ENCODE results near the gene EVA1C. TPM values are rescaled to one million over a fixed set of nuclear protein-coding genes. Genes with fewer than 3 reads are reported as not detected.
A peak's percentile ranks its signal among the peaks of the same experiment; 100 is the strongest.

The EVA1C gene
- total and polyA plus RNA-seq, 9 of the 15 experiments (the other 6 are each of a cell fraction or from before 2014, with no cell fraction given): 0.22 TPM; not detected in 8

DNA sequence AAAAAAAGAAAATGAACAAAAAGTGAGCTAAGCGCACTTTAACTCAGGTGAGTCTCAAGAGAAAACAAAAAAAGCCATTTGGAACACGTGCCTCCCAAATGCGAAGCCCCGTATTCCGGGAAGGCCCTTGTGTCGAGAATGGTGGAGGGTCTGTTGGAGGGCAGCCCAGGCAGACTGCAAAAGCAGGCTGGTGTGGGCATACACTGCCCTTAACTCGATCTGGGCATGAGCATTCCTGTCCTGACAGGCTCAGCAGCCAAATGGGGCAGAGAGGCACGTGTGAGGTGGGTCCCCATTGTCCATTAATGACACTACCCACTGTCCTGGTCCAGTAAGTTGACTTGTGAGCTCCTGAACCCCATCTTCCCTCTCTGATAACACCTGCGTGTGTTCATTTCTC, 57.7 kb downstream of the EVA1C start (continued):
- TF ChIP-seq NCOA4 (IDR thresholded peaks at IDR 0.05; ENCODE audit: partially characterized antibody) (no peak), SIN3B (IDR thresholded peaks at IDR 0.05; ENCODE audit: low read depth) (no peak), RAD21 (CRISPR knock-in tag; conservative IDR thresholded peaks at IDR 0.05 in 1 of 2, IDR thresholded peaks at IDR 0.05 in 1 of 2) (no peak), KAT7 (CRISPR knock-in tag; IDR thresholded peaks at IDR 0.05; ENCODE audit: borderline replicate concordance) (no peak)

DNA sequence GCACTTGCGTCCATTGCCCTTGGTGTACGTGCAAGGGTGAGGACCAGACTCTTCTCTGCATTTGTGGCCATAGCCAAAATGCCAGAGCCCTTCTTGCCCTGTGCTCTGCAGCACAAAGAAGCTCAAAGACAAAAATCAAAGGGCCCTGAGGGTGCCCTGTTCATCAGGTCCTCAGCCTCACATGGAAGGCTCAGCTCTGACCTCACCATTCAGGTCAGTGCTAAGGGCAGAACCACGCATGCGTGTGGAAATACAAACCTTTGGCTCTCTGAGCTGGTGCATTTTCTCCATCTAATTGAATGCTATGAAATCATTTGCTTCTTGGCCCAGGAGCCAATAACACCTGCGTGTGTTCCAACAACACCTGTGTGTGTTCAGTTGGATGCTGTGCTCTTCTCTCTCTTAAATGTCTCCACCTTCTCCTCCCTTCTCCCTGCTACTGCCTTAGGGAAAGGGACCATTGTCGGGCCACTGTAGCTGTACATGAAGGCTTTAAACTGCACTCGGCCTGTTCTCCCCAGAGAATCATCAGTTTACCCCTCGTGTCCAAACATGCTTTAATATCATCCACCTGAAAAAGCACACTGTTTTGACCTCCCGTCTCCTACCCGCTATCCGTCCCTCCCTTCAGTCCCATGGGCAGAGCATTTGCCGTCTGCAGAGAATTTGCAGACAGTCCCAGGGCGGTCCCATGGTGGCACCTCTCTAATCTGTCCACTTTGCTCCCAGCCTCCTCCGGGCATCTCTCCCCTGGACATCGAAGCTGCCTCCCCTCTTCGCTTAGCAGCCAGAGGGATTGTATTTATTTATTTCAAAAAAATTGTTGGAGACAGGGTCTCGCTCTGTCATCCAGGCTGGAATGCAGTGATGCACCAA, 60.6 kb downstream of the EVA1C start:
- no TSS peak for BruUV-seq (replicated peaks)
- in situ Hi-C loops (cut with MboI): no loop called here
- FAIRE-seq (no peak), DNase-seq (ENCODE audit: extremely low read depth in 1 of 4, low spot score in 3 of 4) (no peak), ATAC-seq (peak; percentile 53; the same call in 2 of the 3 replicates)
- intact Hi-C loops (cut with micrococcal nuclease): no loop called here
- no peak overlapping the region for H3K27ac ChIP-seq (ENCODE audit: extremely low read depth, low read depth, low read length)
- peaks cover 0 to 3% of the 10 kb centered on the region in 2 experiments; a peak in 3 of 5 replicates for H3K4me1 ChIP-seq (replicated peaks in 1 of 2; ENCODE audit: control insufficient read depth in 2 of 2, insufficient read depth in 2 of 2, low read length in 2 of 2)
- no peak overlapping the region for H3K9ac ChIP-seq (ENCODE audit: insufficient read depth in 1 of 2, low read depth in 2 of 2, low read length in 2 of 2)
- H4K20me1 ChIP-seq (replicated peaks; ENCODE audit: control insufficient read depth, insufficient read depth, low read length): 0 out of 2 replicates have a peak, but pooled peaks cover 9% of the 10 kb centered on the region
- peaks cover 44 to 49% of the 10 kb centered on the region in 2 experiments for H3K27me3 ChIP-seq (ENCODE audit: control insufficient read depth in 2 of 2, insufficient read depth in 2 of 2, low read length in 2 of 2)
- 8% methylated on average over 17 of the region's 17 CpGs for WGBS (ENCODE audit: insufficient coverage, low coverage, missing lambda C conversion rate)
- POLR2A ChIA-PET: interaction anchor here (0.7 to 2.3 kb wide), 2 partner anchors 9 to 343 kb away, joined by 3 to 9 read pairs; no protein-coding TSS in a partner anchor
- TF ChIP-seq E2F6 (IDR thresholded peaks at IDR 0.05; ENCODE audit: borderline replicate concordance in 1 of 2, extremely low read depth in 1 of 2, insufficient read depth in 1 of 2, insufficient read length in 1 of 2, low read depth in 1 of 2, low read length in 1 of 2, poor library complexity in 1 of 2, severe bottlenecking in 1 of 2) (no peak), EZH2 (IDR thresholded peaks at IDR 0.05; ENCODE audit: borderline replicate concordance, low read depth, low read length) (peak; percentile 58; the same call in 1 of the 2 replicates), NRF1 (conservative IDR thresholded peaks at IDR 0.05 in 1 of 2, IDR thresholded peaks at IDR 0.05 in 1 of 2) (peak; percentile 81 to 84), NCOA2 (IDR thresholded peaks at IDR 0.05; ENCODE audit: partially characterized antibody in 2 of 2) (peak in 1 of 2 experiments; percentile 75)
- H2AFZ ChIP-seq (ENCODE audit: low read depth, low read length): no peak overlapping the region; the same call in 1 of the 2 replicates
- H3K36me3 ChIP-seq (ENCODE audit: control insufficient read depth, insufficient read depth, low read length): no peaks in the 10 kb centered on the region
- no peak overlapping the region for H3K4me3 ChIP-seq
- no peaks in the 10 kb centered on the region for H3K9me3 ChIP-seq (replicated peaks; ENCODE audit: control insufficient read depth, insufficient read depth, low read depth, low read length)
- CTCF ChIA-PET (ENCODE audit: low intra/inter-chr PET ratio): no interaction called here
- H3K9me1 ChIP-seq (ENCODE audit: control insufficient read depth, insufficient read depth, low read length): peaks cover 5% of the 10 kb centered on the region
- H3K4me2 ChIP-seq (ENCODE audit: insufficient read depth, low read length): no peak overlapping the region; the same call in 1 of the 2 replicates
- H3K79me2 ChIP-seq (ENCODE audit: control insufficient read depth, insufficient read depth, low read length): no peaks in the 10 kb centered on the region
